HEK293T (cell line): Measurements from ENCODE around the gene TMEM144.

Experiments used
- ARNT ChIP-seq: fragments of 450-650 bp; IDR thresholded peaks from 2 replicates; pipeline ENCODE4 v1.6.1; 2017; ENCODE audit warnings: mild to moderate bottlenecking
- BHLHE40 ChIP-seq: fragments of 450-650 bp; IDR thresholded peaks from 2 replicates; pipeline ENCODE4 v1.6.1; 2016; ENCODE audit warnings: mild to moderate bottlenecking, moderate library complexity, borderline replicate concordance
- CTBP1 ChIP-seq: fragments of 450-650 bp; IDR thresholded peaks from 2 replicates; pipeline ENCODE4 v1.6.1; 2016; ENCODE audit warnings: borderline replicate concordance
- FOXA1 ChIP-seq: fragments of 450-650 bp; IDR thresholded peaks from 2 replicates; pipeline ENCODE4 v1.6.1; 2016; ENCODE audit warnings: mild to moderate bottlenecking
- FOXK2 ChIP-seq: fragments of 450-650 bp; IDR thresholded peaks from 2 replicates; pipeline ENCODE4 v1.6.1; 2016; ENCODE audit warnings: mild to moderate bottlenecking
- FOXM1 ChIP-seq: fragments of 450-650 bp; IDR thresholded peaks from 2 replicates; pipeline ENCODE4 v1.6.1; 2017; ENCODE audit warnings: mild to moderate bottlenecking, borderline replicate concordance
- HDGF ChIP-seq: fragments of 450-650 bp; IDR thresholded peaks from 2 replicates; pipeline ENCODE4 v1.6.1; 2017; ENCODE audit warnings: antibody characterized with exemption, borderline replicate concordance
- L3MBTL2 ChIP-seq: fragments of 450-650 bp; conservative IDR thresholded peaks from 2 replicates; pipeline ENCODE4 v1.6.1; 2016; ENCODE audit warnings: mild to moderate bottlenecking
- NFRKB ChIP-seq: fragments of 450-650 bp; IDR thresholded peaks from 2 replicates; pipeline ENCODE4 v1.6.1; 2016; ENCODE audit warnings: mild to moderate bottlenecking, moderate library complexity
- SP1 ChIP-seq: fragments of 450-650 bp; IDR thresholded peaks from 2 replicates; pipeline ENCODE4 v1.6.1; 2017
- SUZ12 ChIP-seq: fragments of 450-650 bp; IDR thresholded peaks from 2 replicates; pipeline ENCODE4 v1.6.1; 2016; ENCODE audit warnings: mild to moderate bottlenecking
- TARDBP ChIP-seq: fragments of 450-650 bp; IDR thresholded peaks from 2 replicates; pipeline ENCODE4 v1.6.1; 2016
- ZNF384 ChIP-seq: fragments of 450-650 bp; IDR thresholded peaks from 2 replicates; pipeline ENCODE4 v1.6.1; 2016
- TF ChIP-seq, protein P1 (sequence below): fragments of 450-650 bp; IDR thresholded peaks from 2 replicates; pipeline ENCODE4 v1.6.1; 2016

DNA sequence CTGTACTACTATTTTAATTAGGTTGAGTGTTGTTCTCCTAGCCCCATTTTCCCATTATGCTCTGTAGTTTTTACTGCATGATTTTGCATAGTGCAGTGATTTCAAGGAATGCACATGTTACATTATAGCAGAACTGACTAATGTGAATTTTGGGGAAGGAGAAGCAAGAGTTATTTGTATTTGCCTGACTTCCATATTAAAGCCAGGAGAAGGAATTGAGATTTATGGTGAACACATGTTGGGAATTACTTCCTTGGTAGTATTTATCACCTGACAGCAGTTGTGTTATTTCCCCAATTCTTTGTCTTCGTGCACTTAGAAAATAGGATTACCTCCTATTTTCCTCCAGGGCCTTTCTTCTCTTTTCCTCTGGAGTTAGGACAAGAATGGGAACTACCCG, 3.2 kb downstream of the TMEM144 start:
- TF ChIP-seq SP1 (no peak), SUZ12 (no peak), CTBP1 (no peak), FOXA1 (no peak), BHLHE40 (no peak), ZNF384 (no peak), HDGF (no peak), ARNT (no peak), FOXM1 (no peak), TARDBP (no peak), FOXK2 (no peak), NFRKB (no peak), L3MBTL2 (no peak)
- TF ChIP-seq, protein P1, sequence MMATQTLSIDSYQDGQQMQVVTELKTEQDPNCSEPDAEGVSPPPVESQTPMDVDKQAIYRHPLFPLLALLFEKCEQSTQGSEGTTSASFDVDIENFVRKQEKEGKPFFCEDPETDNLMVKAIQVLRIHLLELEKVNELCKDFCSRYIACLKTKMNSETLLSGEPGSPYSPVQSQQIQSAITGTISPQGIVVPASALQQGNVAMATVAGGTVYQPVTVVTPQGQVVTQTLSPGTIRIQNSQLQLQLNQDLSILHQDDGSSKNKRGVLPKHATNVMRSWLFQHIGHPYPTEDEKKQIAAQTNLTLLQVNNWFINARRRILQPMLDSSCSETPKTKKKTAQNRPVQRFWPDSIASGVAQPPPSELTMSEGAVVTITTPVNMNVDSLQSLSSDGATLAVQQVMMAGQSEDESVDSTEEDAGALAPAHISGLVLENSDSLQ: no peak
